Muscle layer of colon (tissue), 2 donors: ENCODE measurements around the gene PTX3.

Experiments
- H3K27ac ChIP-seq: one replicate; pipeline ENCODE4 v1.7.0; 2013; ENCODE audit warnings: low read depth, mild to moderate bottlenecking, low read length, moderate library complexity
- H3K27me3 ChIP-seq, 2 donors: one replicate each; pipeline ENCODE4 v1.7.0; 2013; ENCODE audit warnings: low read length in 2 of 2, mild to moderate bottlenecking in 2 of 2; ENCODE audit not compliant: insufficient read depth in 2 of 2, control insufficient read depth in 1 of 2
- H3K36me3 ChIP-seq: one replicate; pipeline ENCODE4 v1.7.0; 2013; ENCODE audit warnings: mild to moderate bottlenecking, low read length; ENCODE audit not compliant: insufficient read depth
- H3K4me1 ChIP-seq: one replicate; pipeline ENCODE4 v1.7.0; 2013; ENCODE audit warnings: mild to moderate bottlenecking, low read length; ENCODE audit not compliant: insufficient read depth
- H3K4me3 ChIP-seq, 2 donors: one replicate each; pipeline ENCODE4 v1.7.0; 2013; ENCODE audit warnings: low read length in 2 of 2, low read depth in 1 of 2, mild to moderate bottlenecking in 1 of 2, moderate library complexity in 1 of 2
- H3K9ac ChIP-seq: one replicate; pipeline ENCODE4 v1.7.0; 2013; ENCODE audit warnings: low read length
- H3K9me3 ChIP-seq: one replicate; pipeline ENCODE4 v1.7.0; 2013; ENCODE audit warnings: mild to moderate bottlenecking, low read length
- donor health status: abdominal sarcoma.
- donor health status: Adenocarcinoma of cecum.

Gene PTX3

DNA sequence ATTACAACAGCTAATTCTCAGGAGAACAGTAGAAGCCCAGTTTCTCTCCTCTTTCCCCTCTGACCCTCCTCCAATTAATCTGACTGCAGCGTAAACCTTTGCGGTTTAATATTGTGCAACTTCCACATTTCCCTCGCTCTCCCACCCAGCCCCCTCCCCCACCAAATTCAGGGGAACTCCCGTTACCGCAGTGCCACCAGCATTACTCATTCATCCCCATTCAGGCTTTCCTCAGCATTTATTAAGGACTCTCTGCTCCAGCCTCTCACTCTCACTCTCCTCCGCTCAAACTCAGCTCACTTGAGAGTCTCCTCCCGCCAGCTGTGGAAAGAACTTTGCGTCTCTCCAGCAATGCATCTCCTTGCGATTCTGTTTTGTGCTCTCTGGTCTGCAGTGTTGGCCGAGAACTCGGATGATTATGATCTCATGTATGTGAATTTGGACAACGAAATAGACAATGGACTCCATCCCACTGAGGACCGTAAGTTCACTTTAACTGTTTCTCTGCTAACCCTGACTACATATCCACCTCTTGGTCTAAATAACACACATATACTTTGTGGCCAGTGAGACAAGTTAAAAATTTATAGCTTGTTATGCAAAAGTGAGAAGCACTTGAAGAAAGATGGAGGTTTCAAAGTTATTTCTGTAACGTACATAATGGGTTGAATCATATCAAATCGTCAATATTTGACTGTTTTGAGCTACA, at the start of gene PTX3:
Gene PTX3 (plus strand): TSS at position 268 of the 709 bp plus-strand sequence. CDS start 84 bp downstream, at position 352.
- H3K9ac ChIP-seq: peak within 1 kb of the TSS; percentile 43
- peak within 1 kb of the TSS; percentile 71 to 73 for H3K4me3 ChIP-seq
- H3K4me1 ChIP-seq: no peaks in the 10 kb centered on the region
- peak within 1 kb of the TSS; percentile 90 for H3K27ac ChIP-seq
- H3K9me3 ChIP-seq: no peaks in the 10 kb centered on the region
- no peaks in the 10 kb centered on the region for H3K36me3 ChIP-seq
- H3K27me3 ChIP-seq: no peaks in the 10 kb centered on the region

DNA sequence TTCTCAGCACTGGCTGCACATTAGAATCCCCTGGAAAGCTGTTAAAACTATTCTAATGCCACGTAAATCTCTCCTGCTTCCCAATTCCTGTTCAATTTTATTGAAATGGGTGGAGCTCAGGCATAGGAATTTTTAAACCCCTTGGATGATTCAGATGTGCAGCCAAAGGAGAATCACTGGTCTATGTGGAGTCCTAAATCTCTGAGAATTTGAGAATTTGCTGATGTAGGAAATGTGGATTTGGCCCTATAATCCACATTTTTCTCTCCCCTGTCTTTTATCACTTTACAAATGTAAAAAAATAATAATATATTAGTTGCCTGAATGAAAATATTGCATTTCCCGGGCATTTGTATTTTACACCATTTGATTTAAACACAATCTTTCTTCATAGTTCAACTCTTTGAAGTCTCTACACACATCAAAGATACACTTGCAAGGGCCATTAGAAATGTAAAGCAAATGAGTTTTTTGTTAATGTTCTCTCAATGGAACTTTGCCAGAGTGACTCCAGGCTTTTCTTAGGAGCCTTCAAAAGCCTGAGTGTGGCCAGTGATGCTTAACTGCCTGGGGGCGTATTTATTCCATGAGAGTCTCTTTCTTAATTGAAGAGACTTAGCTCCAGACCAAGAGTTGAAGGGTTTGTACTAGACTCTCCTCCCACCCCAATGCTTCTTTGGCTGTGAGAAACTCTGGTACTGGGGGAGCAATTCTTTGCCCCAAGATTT, 48.8 kb upstream of the PTX3 start:
- Histone ChIP-seq H3K27ac (no peak overlapping the region), H3K4me1 (no peaks in the 10 kb centered on the region), H3K9ac (no peak overlapping the region), H3K36me3 (no peaks in the 10 kb centered on the region), H3K9me3 (no peaks in the 10 kb centered on the region), H3K27me3 (no peaks in the 10 kb centered on the region), H3K4me3 (no peak overlapping the region)

DNA sequence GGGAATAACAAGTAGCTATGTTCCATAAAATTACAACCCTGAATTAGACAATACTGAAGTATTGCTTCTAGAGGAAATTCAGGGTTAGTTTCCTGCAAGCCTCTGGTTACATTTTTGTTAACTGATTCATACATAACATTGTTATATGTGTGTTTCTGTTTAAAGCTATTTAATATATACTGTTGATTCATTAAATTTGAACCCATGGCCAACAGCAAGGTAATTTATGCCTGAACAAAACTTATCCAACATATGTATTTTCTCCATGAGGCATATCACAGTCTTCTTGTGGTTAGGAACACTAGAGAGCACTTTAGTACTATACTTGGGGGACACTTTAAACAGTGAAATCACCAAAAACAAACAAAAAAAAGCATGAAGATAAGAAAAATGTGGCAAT, 47.7 kb upstream of the PTX3 start:
- Histone ChIP-seq H3K9me3 (no peaks in the 10 kb centered on the region), H3K9ac (no peak overlapping the region), H3K36me3 (no peaks in the 10 kb centered on the region), H3K27ac (no peak overlapping the region), H3K4me1 (no peaks in the 10 kb centered on the region), H3K4me3 (no peak overlapping the region), H3K27me3 (no peaks in the 10 kb centered on the region)

DNA sequence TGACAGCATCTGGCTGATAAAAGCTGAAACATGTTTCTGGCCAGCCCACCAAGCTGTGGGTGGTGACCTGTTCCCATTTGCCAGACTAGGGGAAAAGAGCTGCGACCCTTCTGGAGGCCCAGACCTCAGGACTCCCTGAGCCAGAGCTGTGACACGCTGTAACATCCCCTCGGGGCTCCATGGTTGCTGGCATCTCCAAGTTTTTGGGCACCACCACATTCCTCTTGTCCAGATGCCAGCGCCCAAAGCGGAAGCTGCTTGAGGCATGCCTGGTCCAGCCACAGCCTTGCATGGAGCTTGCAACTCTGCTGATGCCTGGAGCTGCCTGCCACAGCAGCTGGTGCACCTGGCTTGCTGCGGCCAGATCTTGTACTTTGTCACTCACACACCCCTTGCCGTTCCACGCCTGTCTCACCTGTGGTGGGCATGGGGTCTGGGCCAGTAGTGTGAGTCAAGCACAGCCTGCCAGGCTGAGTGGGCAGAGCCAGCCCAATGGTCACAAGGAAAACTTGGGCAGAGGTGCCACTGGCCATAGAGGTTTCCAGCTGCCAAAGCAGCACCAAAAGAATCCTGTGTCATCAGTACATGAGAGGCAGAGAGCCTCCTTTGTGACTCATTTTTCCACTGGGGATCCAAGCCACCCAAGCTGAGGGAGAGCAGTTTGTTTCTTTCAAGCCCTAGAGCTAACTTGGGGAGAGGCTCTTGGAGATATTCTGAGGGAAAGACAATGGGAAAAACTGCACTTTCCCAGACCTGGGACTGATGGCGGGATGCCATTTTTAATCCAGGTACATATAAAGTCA, 45.7 kb upstream of the PTX3 start:
- no peaks in the 10 kb centered on the region for H3K4me1 ChIP-seq
- H3K36me3 ChIP-seq: no peaks in the 10 kb centered on the region
- H3K9ac ChIP-seq: no peak overlapping the region
- no peaks in the 10 kb centered on the region for H3K9me3 ChIP-seq
- no peak overlapping the region for H3K27ac ChIP-seq
- H3K4me3 ChIP-seq: no peak overlapping the region
- no peaks in the 10 kb centered on the region for H3K27me3 ChIP-seq

DNA sequence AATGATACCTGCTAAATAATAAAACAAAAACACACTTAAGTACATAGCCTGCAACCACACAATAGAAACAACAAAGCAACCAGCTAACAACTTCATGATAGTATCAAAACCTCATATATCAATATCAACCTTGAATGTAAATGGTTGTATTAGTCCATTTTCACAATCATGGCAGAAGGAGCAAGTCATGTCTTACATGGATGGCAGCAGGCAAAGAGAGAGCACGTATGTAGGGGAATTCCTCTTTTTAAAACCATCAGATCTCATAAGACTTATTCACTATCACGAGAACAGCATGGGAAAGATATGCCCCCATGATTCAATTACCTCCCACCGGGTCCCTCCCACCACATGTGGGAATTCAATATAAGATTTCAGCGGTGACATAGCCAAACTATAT, 44.5 kb upstream of the PTX3 start:
- H3K27ac ChIP-seq: no peak overlapping the region
- H3K27me3 ChIP-seq: no peaks in the 10 kb centered on the region
- H3K9me3 ChIP-seq: no peaks in the 10 kb centered on the region
- no peak overlapping the region for H3K9ac ChIP-seq
- H3K36me3 ChIP-seq: no peaks in the 10 kb centered on the region
- no peak overlapping the region for H3K4me3 ChIP-seq
- no peaks in the 10 kb centered on the region for H3K4me1 ChIP-seq

DNA sequence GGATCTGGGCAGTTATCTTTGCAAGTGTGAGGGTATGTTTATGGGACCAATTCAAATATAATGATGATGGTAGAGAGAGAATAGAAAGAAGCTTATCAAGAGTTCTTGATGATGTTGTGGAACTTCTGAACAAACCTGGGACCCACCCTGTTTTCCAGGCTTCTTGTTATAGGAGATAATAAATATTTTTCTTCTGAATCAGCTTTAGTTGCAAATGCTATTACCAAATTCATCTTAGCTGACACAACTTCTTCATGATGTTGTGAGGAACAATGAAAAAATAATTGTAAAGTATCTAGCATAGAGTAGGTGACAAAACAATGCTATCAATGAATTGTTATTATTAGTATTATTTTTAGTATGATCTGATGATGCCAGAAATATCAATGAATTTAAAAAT, 43.5 kb upstream of the PTX3 start:
- no peaks in the 10 kb centered on the region for H3K9me3 ChIP-seq
- H3K4me1 ChIP-seq: no peaks in the 10 kb centered on the region
- H3K36me3 ChIP-seq: no peaks in the 10 kb centered on the region
- H3K27me3 ChIP-seq: no peaks in the 10 kb centered on the region
- H3K27ac ChIP-seq: no peak overlapping the region
- no peak overlapping the region for H3K4me3 ChIP-seq
- H3K9ac ChIP-seq: no peak overlapping the region

DNA sequence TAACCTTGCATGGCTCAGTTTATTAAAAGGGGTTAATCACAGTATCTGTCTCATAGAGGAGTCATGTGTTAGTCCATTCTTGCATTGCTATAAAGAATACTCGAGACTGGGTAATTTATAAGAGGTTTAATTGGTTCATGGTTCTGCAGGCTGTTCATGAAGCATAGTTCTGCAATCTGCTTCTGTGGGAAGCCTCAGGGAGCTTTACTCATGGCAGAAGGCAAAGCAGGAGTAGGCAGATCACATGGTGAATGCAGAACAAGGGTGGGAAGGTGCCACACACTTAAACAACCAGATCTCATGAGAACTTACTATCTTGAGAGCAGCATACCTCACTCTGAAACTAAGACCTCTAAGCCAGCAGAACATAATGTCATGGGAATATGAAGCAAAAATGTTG, 42.2 kb upstream of the PTX3 start:
- no peaks in the 10 kb centered on the region for H3K9me3 ChIP-seq
- H3K4me1 ChIP-seq: no peaks in the 10 kb centered on the region
- no peak overlapping the region for H3K4me3 ChIP-seq
- H3K27ac ChIP-seq: no peak overlapping the region
- H3K9ac ChIP-seq: no peak overlapping the region
- no peaks in the 10 kb centered on the region for H3K36me3 ChIP-seq
- H3K27me3 ChIP-seq: no peaks in the 10 kb centered on the region

DNA sequence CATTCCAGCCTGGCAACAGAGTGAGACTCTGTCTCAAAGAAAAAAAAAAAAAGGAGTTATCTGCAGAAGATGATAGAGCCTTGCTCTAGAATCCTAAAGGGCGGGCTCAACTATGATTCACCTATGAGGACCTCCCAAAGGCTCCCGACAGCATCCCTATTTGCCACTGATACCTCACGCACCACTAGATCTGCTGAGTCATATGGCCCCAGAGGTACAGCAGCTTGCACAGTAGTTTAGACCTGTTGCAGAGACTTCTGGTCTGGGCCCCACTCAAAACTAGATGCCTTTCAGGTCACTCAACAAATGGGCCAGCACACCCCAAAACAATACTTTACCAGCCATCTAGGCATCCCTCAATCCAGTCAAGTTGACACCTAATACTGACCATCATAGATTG, 38.1 kb upstream of the PTX3 start:
- Histone ChIP-seq H3K36me3 (no peaks in the 10 kb centered on the region), H3K27ac (no peak overlapping the region), H3K4me1 (no peaks in the 10 kb centered on the region), H3K27me3 (no peaks in the 10 kb centered on the region), H3K9me3 (no peaks in the 10 kb centered on the region), H3K9ac (no peak overlapping the region), H3K4me3 (no peak overlapping the region)

DNA sequence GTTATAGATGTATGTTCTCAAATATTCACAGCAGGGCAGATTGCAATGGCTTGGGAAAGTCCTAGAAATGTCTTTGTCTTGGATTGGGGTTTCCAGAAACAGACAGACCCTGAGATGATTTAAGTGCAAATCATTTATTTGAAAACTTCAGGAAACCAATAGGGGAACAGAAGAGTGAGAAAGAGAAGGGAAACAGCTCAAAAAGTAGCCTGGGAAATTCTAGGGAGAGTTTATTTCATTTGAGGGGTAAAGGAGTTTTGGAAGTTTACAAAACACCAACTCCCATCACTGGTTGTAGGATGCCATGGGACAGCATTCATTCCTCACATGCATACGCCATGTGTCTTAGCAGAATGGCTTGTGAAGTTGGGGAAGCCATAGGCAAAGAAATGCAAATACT, 32.3 kb upstream of the PTX3 start:
- Histone ChIP-seq H3K27ac (no peak overlapping the region), H3K27me3 (no peaks in the 10 kb centered on the region), H3K36me3 (no peaks in the 10 kb centered on the region), H3K4me1 (no peaks in the 10 kb centered on the region), H3K4me3 (no peak overlapping the region), H3K9ac (no peak overlapping the region), H3K9me3 (no peaks in the 10 kb centered on the region)

DNA sequence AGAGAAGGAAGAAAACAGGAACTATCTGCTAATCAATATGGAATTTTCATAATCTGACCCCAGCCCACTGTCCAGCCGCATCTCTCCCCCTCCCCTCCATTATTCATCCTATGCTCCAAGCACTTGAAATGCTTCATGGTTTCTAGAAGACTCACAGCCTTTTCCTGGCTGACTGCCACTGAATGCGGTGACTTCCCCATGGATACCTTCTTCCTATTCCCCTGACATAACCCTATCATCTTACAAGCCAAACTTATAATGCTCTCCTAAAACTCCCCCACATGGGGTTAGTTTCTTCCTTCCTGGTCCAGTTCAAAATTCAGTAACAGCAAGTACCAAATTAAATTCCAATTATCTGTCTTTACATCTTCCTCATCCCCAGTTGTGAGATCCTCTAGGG, 31.2 kb upstream of the PTX3 start:
- H3K36me3 ChIP-seq: no peaks in the 10 kb centered on the region
- no peak overlapping the region for H3K27ac ChIP-seq
- no peak overlapping the region for H3K4me3 ChIP-seq
- no peaks in the 10 kb centered on the region for H3K4me1 ChIP-seq
- H3K9ac ChIP-seq: no peak overlapping the region
- no peaks in the 10 kb centered on the region for H3K9me3 ChIP-seq
- no peaks in the 10 kb centered on the region for H3K27me3 ChIP-seq

DNA sequence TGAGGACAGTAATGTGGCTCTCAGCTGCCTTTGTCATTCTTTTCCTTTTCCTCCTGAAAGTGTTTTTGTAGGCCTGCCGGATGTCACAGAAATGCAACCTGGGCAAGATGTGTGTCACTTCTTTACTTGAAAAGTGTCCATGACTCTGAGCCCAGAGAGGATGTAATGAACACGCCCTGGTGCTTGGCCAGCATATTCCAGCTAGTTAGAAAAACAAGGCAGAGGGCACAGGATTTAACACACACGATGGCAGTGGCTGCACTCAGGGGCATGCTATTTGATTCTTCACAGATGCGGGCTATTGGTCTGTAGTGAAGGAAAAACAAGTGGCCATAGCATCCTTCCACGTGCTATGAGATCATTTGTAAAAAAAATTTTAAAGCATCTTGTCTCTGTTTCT, 30.3 kb upstream of the PTX3 start:
- Histone ChIP-seq H3K4me3 (no peak overlapping the region), H3K4me1 (no peaks in the 10 kb centered on the region), H3K9me3 (no peaks in the 10 kb centered on the region), H3K36me3 (no peaks in the 10 kb centered on the region), H3K27ac (no peak overlapping the region), H3K9ac (no peak overlapping the region), H3K27me3 (no peaks in the 10 kb centered on the region)
